K562 (cell line): ENCODE results near the gene UQCRC2. TPM values are rescaled to one million over a fixed set of nuclear protein-coding genes. Genes with fewer than 3 reads are reported as not detected.

Source experiments
- ATAC-seq: fragments of 200-7000 bp; cut with Tn5 transposase; 3 replicates; pipeline ENCODE4 v1.9.1; 2020; ENCODE audit warnings: moderate library complexity
- BruUV-seq: library from RNA; stranded (reverse); fragments of 400-500 nt; replicated peaks from 2 replicates; lab custom pipeline; 2021; lab: Mats Ljungman, UMichigan
- CTCF ChIA-PET: fragments of 300-600 bp; formaldehyde crosslinking; extraction: SDS; loops from one replicate; lab custom pipeline; 2021; ENCODE audit warnings: low intra/inter-chr PET ratio; lab: Yijun Ruan, JAX
- POLR2A ChIA-PET: fragments of 300-600, 350-650 bp; sonication (Branson Sonifier 250); formaldehyde crosslinking; extraction: SDS; loops from one replicate; lab custom pipeline; 2021; ENCODE audit warnings: antibody characterized with exemption, inconsistent platforms; lab: Yijun Ruan, JAX
- DNase-seq, 4 experiments: peaks; one replicate each; pipeline versions ENCODE4 v3.0.0 to v3.0.0-alpha.2; 2011 to 2018; ENCODE audit warnings: low spot score in 3 of 4, mixed read lengths in 3 of 4; ENCODE audit errors: extremely low read depth in 1 of 4
- FAIRE-seq: peaks from 2 replicates; lab custom pipeline; 2011; peaks lifted over from hg19 to GRCh38; lab: Jason Lieb, UNC
- H2AFZ ChIP-seq: 2 replicates; pipeline ENCODE4 v1.6.0; 2011; ENCODE audit warnings: low read depth, low read length, control low read depth, inconsistent platforms
- H3K27ac ChIP-seq: fragments of 200-600 bp; 3 replicates; pipeline ENCODE4 v1.8.0; 2011; ENCODE audit warnings: low read depth, mild to moderate bottlenecking, control low read depth, inconsistent platforms, low read length, moderate library complexity, mixed read lengths; ENCODE audit errors: extremely low read depth
- H3K27me3 ChIP-seq, 2 experiments: fragments of 300-600 bp in 1 of 2; 2 replicates in 1 of 2; 3 replicates in 1 of 2; pipeline versions ENCODE4 v1.6.0 to v1.8.0; 2011; ENCODE audit warnings: inconsistent platforms in 2 of 2, low read length in 2 of 2, mild to moderate bottlenecking in 1 of 2, mixed read lengths in 1 of 2, moderate library complexity in 1 of 2; ENCODE audit not compliant: control insufficient read depth in 2 of 2, insufficient read depth in 2 of 2
- H3K36me3 ChIP-seq: fragments of 300-600 bp; 3 replicates; pipeline ENCODE4 v1.8.0; 2011; ENCODE audit warnings: mild to moderate bottlenecking, low read length, inconsistent platforms; ENCODE audit not compliant: control insufficient read depth, insufficient read depth
- H3K4me1 ChIP-seq, 2 experiments: fragments of 200-600 bp in 1 of 2; replicated peaks in 1 of 2; 2 replicates in 1 of 2; 3 replicates in 1 of 2; pipeline versions ENCODE4 v1.5.1 to v1.8.0; 2011; ENCODE audit warnings: inconsistent platforms in 2 of 2, low read length in 2 of 2, mild to moderate bottlenecking in 1 of 2, mixed read lengths in 1 of 2, moderate library complexity in 1 of 2; ENCODE audit not compliant: control insufficient read depth in 2 of 2, insufficient read depth in 2 of 2
- H3K4me2 ChIP-seq: 2 replicates; pipeline ENCODE4 v1.6.1; 2011; ENCODE audit warnings: low read length, control low read depth, inconsistent platforms, mixed read lengths; ENCODE audit not compliant: insufficient read depth
- H3K4me3 ChIP-seq: fragments of 200-600 bp; sonication (generic), shearing (Covaris generic); 2 replicates; pipeline ENCODE4 v1.5.1; 2016; ENCODE audit warnings: control low read depth, inconsistent platforms
- H3K79me2 ChIP-seq: fragments of 200-600 bp; 3 replicates; pipeline ENCODE4 v1.8.0; 2011; ENCODE audit warnings: low read length, inconsistent platforms; ENCODE audit not compliant: control insufficient read depth, insufficient read depth
- H3K9ac ChIP-seq, 2 experiments: 2 replicates each; pipeline versions ENCODE4 v1.6.0 to v1.6.1; 2011; ENCODE audit warnings: low read depth in 2 of 2, low read length in 2 of 2, control low read depth in 1 of 2, inconsistent platforms in 1 of 2, mild to moderate bottlenecking in 1 of 2, mixed read lengths in 1 of 2; ENCODE audit not compliant: insufficient read depth in 1 of 2
- H3K9me1 ChIP-seq: one replicate; pipeline ENCODE4 v1.6.0; 2011; ENCODE audit warnings: inconsistent platforms, mild to moderate bottlenecking, low read length, moderate library complexity; ENCODE audit not compliant: control insufficient read depth, insufficient read depth
- H3K9me3 ChIP-seq: replicated peaks from 2 replicates; pipeline ENCODE4 v1.5.1; 2011; ENCODE audit warnings: low read depth, low read length, inconsistent platforms; ENCODE audit not compliant: control insufficient read depth, insufficient read depth
- H4K20me1 ChIP-seq: replicated peaks from 2 replicates; pipeline ENCODE4 v1.6.1; 2011; ENCODE audit warnings: low read length, inconsistent platforms, mixed read lengths; ENCODE audit not compliant: control insufficient read depth, insufficient read depth
- GATAD2B ChIP-seq: fragments of 450-650 bp; IDR thresholded peaks from 2 replicates; pipeline ENCODE4 v1.6.1; 2017; ENCODE audit warnings: mild to moderate bottlenecking, borderline replicate concordance
- GTF3C2 ChIP-seq: IDR thresholded peaks from 3 replicates; pipeline ENCODE4 v1.6.1; 2011; ENCODE audit warnings: borderline replicate concordance, mild to moderate bottlenecking, moderate library complexity; ENCODE audit not compliant: insufficient read length; ENCODE audit errors: extremely low read depth
- HMG20B ChIP-seq: fragments of 250-450 bp; sonication (Bioruptor Pico); IDR thresholded peaks from 2 replicates; pipeline ENCODE4 v1.5.0; 2021; ENCODE audit warnings: mild to moderate bottlenecking
- KLF6 ChIP-seq: fragments of 250-450 bp; sonication (Bioruptor Pico); IDR thresholded peaks from 2 replicates; pipeline ENCODE4 v1.4.0; 2020; ENCODE audit warnings: mild to moderate bottlenecking, moderate library complexity, borderline replicate concordance
- MCM2 ChIP-seq: fragments of 450-650 bp; IDR thresholded peaks from 2 replicates; pipeline ENCODE4 v1.6.1; 2017; ENCODE audit warnings: low read depth, mild to moderate bottlenecking
- NCOA1 ChIP-seq: fragments of 450-650 bp; IDR thresholded peaks from 2 replicates; pipeline ENCODE4 v1.6.1; 2016; ENCODE audit warnings: low read depth
- NEUROD1 ChIP-seq: fragments of 150-350 bp; IDR thresholded peaks from 2 replicates; pipeline ENCODE4 v1.6.1; 2014; ENCODE audit warnings: borderline replicate concordance, low read length, low read depth; ENCODE audit not compliant: partially characterized antibody
- NFIC ChIP-seq: fragments of 450-650 bp; IDR thresholded peaks from 2 replicates; pipeline ENCODE4 v1.6.1; 2017; ENCODE audit warnings: mild to moderate bottlenecking, inconsistent platforms
- RFX1 ChIP-seq: fragments of 450-650 bp; IDR thresholded peaks from 2 replicates; pipeline ENCODE4 v1.6.1; 2016; ENCODE audit warnings: mild to moderate bottlenecking, moderate library complexity
- RHOXF2B ChIP-seq: fragments of 250-450 bp; sonication (Bioruptor Pico); conservative IDR thresholded peaks from 2 replicates; pipeline ENCODE4 v1.5.1; 2021
- TEAD1 ChIP-seq, 2 experiments: fragments of 450-650 bp in 1 of 2; sonication (generic) in 1 of 2; formaldehyde crosslinking; IDR thresholded peaks; 2 replicates each; pipeline versions ENCODE4 v1.4.0 to v1.8.0; 2020 to 2022; ENCODE audit warnings: mild to moderate bottlenecking in 2 of 2, missing genetic modification reagents in 1 of 2
- THAP12 ChIP-seq: fragments of 250-450 bp; sonication (Bioruptor Pico); IDR thresholded peaks from 2 replicates; pipeline ENCODE4 v1.9.0; 2021; ENCODE audit warnings: mild to moderate bottlenecking, inconsistent platforms
- THRB ChIP-seq: fragments of 450-650 bp; formaldehyde crosslinking; conservative IDR thresholded peaks from 2 replicates; pipeline ENCODE4 v1.4.0; 2022; ENCODE audit warnings: mild to moderate bottlenecking, missing genetic modification characterization
- ZEB2 ChIP-seq: fragments of 450-650 bp; IDR thresholded peaks from 2 replicates; pipeline ENCODE4 v1.6.1; 2016
- ZKSCAN8 ChIP-seq: fragments of 200-800 bp; sonication (Bioruptor generic); IDR thresholded peaks from 2 replicates; pipeline ENCODE4 v1.6.1; 2016; ENCODE audit warnings: missing genetic modification characterization, missing compliant biosample characterization
- ZNF274 ChIP-seq: IDR thresholded peaks from 2 replicates; pipeline ENCODE4 v1.6.1; 2011; ENCODE audit warnings: low read depth, mild to moderate bottlenecking, low read length, moderate library complexity, borderline replicate concordance
- WGBS: fragments of 100-300 bp; shearing (Covaris generic); methylation state at CpG from one replicate; pipeline ENCODE4 v1.1.6; 2016; ENCODE audit warnings: low coverage, mixed read lengths; ENCODE audit not compliant: insufficient coverage; ENCODE audit errors: missing lambda C conversion rate; 5-methylcytosine and 5-hydroxymethylcytosine counted together
- in situ Hi-C: fragments of 300-500 bp; cut with MboI; formaldehyde crosslinking; loops from 4 replicates; pipeline ENCODE4 v1.15.0; 2018; ENCODE audit warnings: inconsistent platforms, mixed read lengths
- intact Hi-C: fragments of 100-400 bp; cut with micrococcal nuclease; formaldehyde crosslinking; loops from 2 replicates; pipeline ENCODE4 v1.14.2; 2022
- polyA plus RNA-seq, 8 experiments: library from polyadenylated mRNA; depleted of rRNA in 4 of 8; stranded (reverse) in 5 of 8; unstranded in 3 of 8; fragments of >200 nt; fragmentation: Nextera tagmentation in 2 of 8; fragmentation: Illumina TruSeq in 1 of 8; extraction: Ambion mirVana in 2 of 8; extraction: Trizol in 1 of 8; gene quantifications; 2 replicates each; pipeline versions ENCODE4 v1.2.1 to v1.2.3, GENCODE V29; 2011 to 2014; ENCODE audit warnings: inconsistent platforms in 1 of 8, missing spikeins in 1 of 8
- total RNA-seq, 7 experiments: library from RNA; depleted of rRNA in 6 of 7; stranded (reverse); fragments of >200 nt in 6 of 7; fragmentation: Illumina TruSeq in 2 of 7; extraction: Trizol in 2 of 7; gene quantifications; 2 replicates each; pipeline versions ENCODE4 v1.2.1 to v1.2.3, GENCODE V29; 2011 to 2021; ENCODE audit warnings: low replicate concordance in 1 of 7

UQCRC2 gene
- total and polyA plus RNA-seq, 9 of the 15 experiments (the other 6 are each of a cell fraction or from before 2014, with no cell fraction given): 177 to 516 (median 319) TPM

DNA sequence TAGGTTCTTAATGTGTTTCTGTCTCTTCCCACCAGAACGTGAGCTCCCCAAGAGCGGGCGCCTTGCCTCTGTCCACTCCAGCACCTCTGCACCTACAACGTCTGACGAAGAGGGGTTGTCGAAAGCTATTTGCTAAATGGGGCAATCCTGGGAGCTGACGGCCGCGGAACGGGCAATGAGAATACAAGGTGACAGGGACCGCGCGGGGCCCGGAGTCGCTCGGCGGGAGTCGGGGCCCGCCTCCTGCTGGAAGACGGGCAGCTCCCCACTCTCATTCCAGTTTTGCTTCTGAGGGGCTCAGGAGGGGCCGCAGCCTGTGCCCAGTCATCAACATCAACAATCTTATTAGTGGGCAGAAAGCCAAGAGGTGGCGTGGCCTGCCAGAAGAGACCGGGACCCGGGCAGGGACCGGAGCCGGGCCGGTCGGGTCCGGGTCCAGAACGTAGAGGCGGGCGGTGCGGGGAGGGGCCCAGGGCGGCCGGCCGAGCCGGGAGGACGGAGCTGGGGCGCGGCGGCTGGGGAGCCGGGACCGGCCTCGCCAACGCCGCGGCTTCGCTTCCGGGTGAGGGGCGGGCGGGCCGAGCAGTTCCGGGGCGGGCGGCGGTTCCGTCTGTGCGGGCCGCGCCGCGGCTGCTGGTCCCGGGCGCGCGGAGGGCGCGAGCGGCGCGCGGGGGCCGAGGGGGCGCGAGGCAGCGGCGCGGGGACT lies 54.5 kb downstream of the UQCRC2 start, which contains the start of gene MOSMO:
Gene MOSMO, plus strand, starts transcription at position 603 of the 706 bp plus-strand sequence. CDS start 191 bp downstream, outside the sequence.
- Histone ChIP-seq H3K4me1 (peaks cover 8 to 18% of the 10 kb centered on the region in 2 experiments; a peak in 4 of 5 replicates), H2AFZ (peak within 1 kb of the TSS; percentile 95), H3K27ac (peak within 1 kb of the TSS; percentile 58), H3K79me2 (peaks cover 21% of the 10 kb centered on the region), H4K20me1 (0 out of 2 replicates have a peak, but pooled peaks cover 6% of the 10 kb centered on the region), H3K9ac (peak within 1 kb of the TSS; percentile 75 to 92), H3K36me3 (no peaks in the 10 kb centered on the region), H3K9me1 (no peaks in the 10 kb centered on the region), H3K27me3 (peaks cover 0 to 4% of the 10 kb centered on the region in 2 experiments; a peak in 2 of 5 replicates), H3K4me3 (peak within 1 kb of the TSS; percentile 91), H3K9me3 (no peaks in the 10 kb centered on the region), H3K4me2 (peak within 1 kb of the TSS; percentile 84)
- WGBS: under 1% methylated on average over 29 of the region's 78 CpGs
- no TSS peak for BruUV-seq
- ATAC-seq: peak; percentile 94
- peak; percentile 70 to 84 (median 82) for DNase-seq
- FAIRE-seq: no peak
- in situ Hi-C loops: no loop called here
- intact Hi-C loops: no loop called here
- ChIA-PET POLR2A (interaction anchor here (0.7 to 2.0 kb wide), 8 partner anchors 9 to 200 kb away, joined by 3 to 6 read pairs (median 4); no protein-coding TSS in a partner anchor), CTCF (interaction anchor here (1.2 kb wide), 1 partner anchor 70 kb away, joined by 3 read pairs; no protein-coding TSS in a partner anchor)
- TF ChIP-seq NCOA1: no peak
- no peak for TF ChIP-seq THRB (CRISPR knock-in tag)
- no peak for TF ChIP-seq RFX1
- TF ChIP-seq HMG20B (CRISPR knock-in tag): no peak
- TF ChIP-seq GATAD2B: 0 out of 2 replicates have a peak, but pooled peaks have one; percentile 22
- no peak for TF ChIP-seq ZNF274
- no peak for TF ChIP-seq GTF3C2
- no peak for TF ChIP-seq RHOXF2B (CRISPR knock-in tag)
- TF ChIP-seq THAP12 (CRISPR knock-in tag): no peak
- no peak for TF ChIP-seq KLF6
- TF ChIP-seq ZEB2: no peak
- no peak for TF ChIP-seq NEUROD1
- no peak for TF ChIP-seq ZKSCAN8 (CRISPR knock-in tag)
- peak; percentile 90 for TF ChIP-seq NFIC
- no peak for TF ChIP-seq MCM2
- no peak for TF ChIP-seq TEAD1 (CRISPR knock-in tag; IDR thresholded peaks at IDR 0.05)
